Activated naive CD4-positive, alpha-beta T cell treated with Interleukin-2 at 50 U/mL for 16 hours (primary cell): ENCODE data around the gene UNC13D.

Source experiments
- DNase-seq: peaks from one replicate; pipeline ENCODE4 v3.0.0-alpha.2; 2020

The UNC13D gene

GRCh38 chr17:75832652-75833400 lies 11.4 kb downstream of the UNC13D start:
- peak; percentile 45 for DNase-seq

DNA sequence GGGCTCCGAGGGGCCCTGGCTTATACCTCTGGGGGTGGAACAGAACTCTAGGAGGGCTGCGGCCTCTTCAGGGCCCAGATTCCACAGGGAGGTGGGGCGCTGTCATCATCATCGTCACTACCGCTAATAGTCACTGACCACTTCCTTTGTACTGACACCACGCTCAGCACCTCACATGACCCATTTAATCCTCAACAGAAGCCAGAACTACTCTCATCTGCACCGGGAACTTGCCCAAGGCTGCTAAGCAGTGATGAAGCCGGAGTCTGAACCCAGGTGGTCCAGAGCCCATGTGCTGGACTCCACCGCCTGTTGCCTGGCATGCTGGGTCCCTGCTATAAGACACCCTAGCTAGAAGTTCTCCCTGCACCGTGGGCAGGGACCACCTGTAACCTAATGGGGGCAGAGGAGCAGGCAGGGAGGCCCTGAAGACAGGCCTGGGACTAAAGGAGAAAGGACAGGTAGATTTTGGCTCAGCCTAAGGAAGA lies 12.0 kb downstream of the UNC13D start:
- peak; percentile 59 for DNase-seq

- DNase-seq = no peak
Measured at GRCh38 chr17:75831032-75831571, 13.1 kb downstream of the UNC13D start.

DNA sequence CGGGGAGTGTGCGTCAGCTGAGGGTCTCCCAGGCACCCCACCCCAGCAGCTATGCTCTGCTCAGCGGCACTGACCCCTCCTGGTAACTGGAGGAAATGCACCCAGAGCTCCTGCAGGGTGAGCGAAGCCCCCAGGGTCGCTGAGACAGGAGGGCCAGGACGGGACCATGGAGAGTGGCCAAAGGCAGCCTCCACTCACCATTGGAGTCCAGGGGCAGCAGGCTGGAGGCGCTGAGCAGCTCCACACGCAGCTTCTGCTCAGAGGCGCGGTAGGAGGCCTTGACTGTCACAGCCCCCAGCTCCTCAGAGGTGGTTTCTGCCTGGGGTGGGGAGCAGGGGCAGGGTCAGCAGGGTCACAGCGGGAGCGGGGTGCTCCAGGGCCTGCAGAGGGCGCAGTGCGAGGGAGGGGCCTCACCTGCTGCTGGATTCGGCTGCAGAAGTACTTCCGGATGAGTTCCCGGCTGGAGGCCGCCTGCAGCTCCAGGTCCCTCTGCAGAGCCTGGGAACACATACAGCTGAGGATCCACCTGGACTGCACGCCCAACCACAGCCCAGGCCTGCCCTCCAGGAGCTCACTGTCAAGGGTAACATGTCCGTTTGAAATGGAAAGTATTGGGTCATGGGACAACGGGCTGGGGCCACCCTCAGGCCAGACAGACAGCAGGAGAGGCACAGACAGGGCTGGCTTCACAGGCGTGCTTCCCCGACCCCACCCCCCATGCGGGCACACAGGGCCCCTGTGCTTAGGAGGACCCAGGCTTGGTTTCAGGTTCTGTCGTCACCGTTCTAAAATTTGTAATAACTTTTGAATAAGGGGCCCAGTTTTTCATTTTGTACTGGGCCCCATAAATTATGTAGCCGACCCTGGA lies 13.8 kb downstream of the UNC13D start:
- peak; percentile 39 for DNase-seq

DNA sequence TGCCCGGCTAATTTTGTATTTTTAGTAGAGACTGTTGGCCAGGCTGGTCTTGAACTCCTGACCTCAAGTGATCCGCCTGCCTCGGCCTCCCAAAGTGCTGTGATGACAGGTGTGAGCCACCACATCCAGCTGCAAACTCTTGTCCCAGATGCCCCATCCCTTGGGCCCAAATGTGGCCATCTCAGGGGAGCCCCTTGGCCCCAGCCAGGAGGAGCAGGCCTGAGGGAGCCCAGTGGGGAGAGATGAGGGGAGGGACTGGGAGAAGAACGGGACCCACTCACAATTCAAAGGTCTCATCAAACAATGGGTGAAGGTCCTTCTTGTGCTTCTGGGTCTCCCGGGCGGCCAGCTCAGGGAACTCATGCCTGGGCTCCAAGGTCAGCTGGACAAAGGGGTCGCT lies 14.5 kb downstream of the UNC13D start:
- no peak for DNase-seq

- no peak for DNase-seq
Measured at GRCh38 chr17:75828741-75829140, 15.5 kb downstream of the UNC13D start.

DNA sequence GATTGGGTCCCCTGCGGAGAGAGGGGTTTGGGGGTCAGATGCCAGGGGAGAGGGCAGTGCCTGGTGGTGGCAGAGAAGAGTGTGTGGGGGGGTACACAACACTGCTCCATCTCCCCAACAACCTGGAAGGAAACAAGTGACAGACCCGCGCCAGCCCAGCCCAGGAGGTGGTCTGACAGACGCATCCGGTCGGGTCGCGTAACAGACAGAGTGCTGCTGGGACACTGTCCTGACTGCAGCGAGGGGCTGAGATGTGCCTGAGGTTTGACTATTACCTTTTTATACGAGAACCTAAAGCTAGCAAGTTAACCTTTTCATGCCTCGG lies 16.2 kb downstream of the UNC13D start:
- DNase-seq = no peak

- DNase-seq = peak; percentile 66
Measured at GRCh38 chr17:75827308-75828075, 16.7 kb downstream of the UNC13D start.

DNA sequence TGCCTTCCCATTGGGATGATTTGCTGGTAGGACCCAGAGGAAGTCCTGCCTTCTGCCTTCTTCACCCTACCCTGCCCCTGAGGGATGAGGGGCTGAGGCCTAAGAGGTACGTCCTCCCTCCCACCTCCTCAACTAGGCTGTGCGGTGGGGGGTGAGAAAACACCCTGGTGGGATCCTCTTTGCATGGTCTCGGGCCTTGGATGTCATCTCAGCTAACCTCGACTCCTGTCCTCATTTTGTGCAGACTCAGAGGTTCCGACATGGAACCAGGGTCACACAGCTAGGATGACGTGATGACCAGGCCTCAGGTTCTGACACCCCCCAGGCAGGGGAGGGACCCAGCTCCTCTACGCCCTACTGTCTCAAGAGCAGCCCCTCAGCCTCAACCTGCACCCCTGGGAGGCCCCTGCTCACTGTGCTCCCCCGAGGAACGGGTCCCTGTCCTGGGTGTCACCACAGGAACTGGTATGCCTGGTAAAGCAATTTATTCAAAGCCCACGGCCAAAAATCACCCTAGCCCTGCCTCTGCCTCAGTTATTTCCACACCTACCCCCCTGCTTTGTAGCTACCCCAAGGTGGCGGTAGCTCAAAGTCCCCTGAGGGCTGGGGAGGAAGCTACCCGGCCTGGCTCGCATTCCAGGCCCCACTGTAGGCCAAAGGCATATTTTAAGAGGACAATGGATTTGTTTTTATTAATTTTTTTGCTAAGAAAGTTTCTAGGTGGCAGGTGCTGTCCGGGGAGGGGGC lies 17.5 kb downstream of the UNC13D start:
- no peak for DNase-seq

DNA sequence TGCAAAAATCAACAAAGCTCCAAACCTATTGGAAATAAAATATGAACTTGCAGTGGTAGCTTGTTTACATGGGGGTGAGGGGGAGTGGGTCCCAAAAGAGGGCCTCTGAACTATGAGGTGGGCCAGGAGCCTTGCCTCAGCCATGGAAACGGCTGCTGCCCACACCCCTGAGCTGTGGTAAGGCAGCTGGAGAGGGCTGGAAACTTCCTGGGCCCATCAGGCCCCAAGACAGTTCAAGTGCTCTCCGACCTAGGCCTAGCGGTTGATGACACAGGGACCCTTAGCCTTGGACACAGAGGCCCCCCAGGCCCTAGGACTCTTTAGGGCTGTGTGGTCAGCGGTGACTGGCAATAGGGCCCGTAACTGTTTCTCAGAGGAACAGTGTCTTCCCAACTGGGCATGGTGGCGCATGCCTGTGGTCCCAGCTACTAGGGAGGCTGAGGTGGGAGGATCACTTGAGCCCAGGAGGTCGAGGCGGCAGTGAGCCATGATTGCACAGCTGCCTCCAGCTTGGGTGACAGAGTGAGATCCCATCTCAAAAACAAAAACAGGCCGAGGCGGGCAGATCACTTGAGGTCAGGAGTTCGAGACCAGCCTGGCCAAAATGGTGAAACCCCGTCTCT lies 18.3 kb downstream of the UNC13D start:
- DNase-seq = no peak

- no peak for DNase-seq
Measured at GRCh38 chr17:75825149-75825552, 19.1 kb downstream of the UNC13D start.

GRCh38 chr17:75824666-75825065 lies 19.5 kb downstream of the UNC13D start:
- no peak for DNase-seq

DNA sequence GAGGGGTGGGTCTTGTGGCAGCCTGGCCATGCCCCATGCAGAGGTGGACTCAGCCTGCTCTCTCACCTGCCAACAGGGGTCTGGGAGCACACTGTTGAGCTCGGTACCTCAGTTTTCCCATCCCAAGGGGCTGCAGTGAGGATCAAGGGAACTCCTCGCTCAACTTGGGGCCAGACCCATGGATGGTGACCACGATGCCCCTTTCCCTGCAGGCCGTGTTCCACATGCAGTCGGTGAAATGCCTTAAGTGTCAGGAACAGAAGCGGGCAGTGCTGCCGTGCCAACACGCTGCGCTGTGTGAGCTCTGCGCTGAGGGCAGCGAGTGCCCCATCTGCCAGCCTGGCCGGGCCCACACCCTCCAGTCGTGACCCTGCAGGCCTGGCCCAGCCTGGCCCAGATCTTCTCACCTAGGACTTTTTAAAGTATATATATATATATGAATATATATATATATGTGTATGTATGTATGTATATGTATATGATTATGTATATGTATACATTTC lies 20.1 kb downstream of the UNC13D start:
- DNase-seq = no peak

GRCh38 chr17:75823257-75824041 lies 20.8 kb downstream of the UNC13D start:
- DNase-seq = no peak

- DNase-seq = no peak
Measured at GRCh38 chr17:75822800-75823166, 21.4 kb downstream of the UNC13D start.

DNA sequence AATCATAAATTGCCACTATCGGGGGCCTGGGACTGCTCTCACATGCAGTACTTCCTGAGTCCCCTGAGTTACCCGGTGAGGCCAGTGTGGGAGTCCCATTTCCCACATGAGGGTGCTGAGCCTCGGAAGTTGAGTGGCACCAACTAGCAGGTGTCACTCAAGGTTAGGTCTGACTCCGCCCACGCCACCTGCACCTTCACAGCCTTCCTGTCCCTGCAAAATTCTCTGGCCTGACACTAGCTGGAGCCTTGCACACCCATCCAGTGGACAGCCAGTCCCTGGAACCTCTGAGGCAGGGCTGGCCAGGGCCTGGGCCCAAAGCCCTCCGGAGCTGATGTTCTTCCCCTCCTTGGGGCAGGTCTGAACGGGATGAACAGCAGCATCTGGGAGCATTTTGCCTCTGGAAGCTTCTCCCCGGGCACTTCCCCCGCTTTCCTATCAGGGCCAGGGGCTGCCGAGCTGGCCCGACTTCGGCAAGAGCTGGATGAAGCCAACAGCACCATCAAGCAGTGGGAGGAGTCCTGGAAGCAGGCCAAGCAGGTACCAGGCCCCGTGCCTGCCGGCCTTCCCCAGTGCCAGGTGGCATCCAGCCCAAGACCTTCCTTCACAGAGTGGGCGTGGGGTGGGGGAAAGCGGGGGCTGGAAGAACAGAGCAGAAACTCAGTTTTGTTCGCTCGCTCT lies 21.9 kb downstream of the UNC13D start:
- DNase-seq = peak; percentile 20

- no peak for DNase-seq
Measured at GRCh38 chr17:75821552-75821951, 22.7 kb downstream of the UNC13D start.

DNA sequence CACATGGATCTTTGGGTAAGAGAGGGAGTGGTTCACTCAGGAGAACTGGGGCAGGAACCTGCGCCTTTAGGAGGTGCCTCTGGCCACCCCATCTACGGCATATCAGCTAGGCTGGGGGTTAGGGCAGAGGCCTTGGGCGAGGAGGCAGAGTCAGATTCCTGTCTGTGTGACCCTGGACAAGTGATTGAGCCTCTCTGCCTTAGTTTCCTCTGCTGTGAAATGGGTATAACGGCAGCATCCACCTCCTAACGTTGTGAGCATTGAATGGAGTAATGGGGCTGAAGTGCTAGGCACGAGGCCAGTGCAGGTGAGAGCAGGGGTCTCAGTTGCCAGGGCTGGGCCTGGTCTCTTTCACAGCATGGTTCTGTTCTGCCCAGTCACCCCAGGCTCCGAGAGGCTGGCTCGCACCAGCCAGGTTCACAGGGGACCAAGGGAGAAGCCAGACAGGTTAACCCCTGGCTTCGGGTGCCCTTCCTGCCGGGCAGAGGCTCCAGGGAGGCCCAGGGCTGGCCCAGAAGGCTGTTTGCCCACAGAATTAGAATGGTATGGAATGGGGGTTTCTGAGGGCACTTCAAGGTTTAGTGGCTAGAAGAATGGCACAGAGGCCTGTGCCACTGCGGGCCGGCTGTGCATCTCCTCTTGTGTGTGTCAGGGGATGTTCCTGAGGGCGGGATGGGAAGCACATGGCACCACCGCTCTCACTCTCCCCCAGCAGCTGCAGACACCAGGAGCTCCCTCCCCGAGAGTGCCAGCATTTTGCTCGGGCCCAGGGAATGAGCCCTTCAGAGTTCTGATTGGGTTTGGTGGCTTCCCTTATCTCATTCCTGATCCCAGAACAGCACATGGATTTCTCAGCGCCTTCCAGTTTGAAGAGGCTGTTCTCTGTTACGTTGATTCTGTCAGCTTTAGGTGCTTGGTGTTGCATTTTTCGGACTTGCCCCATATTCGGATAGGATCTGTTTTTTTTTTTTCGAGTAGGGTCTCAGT lies 23.8 kb downstream of the UNC13D start:
- no peak for DNase-seq

- no peak for DNase-seq
Measured at GRCh38 chr17:75819678-75820077, 24.5 kb downstream of the UNC13D start.
